ENCODE data around the gene CARHSP1.
"Not testable (repeated sequence)": the region's sequence is repeated elsewhere in the genome, so short reads cannot be mapped to it uniquely, and the experiment has no call there.

The CARHSP1 gene

GRCh38 chr16:8851761-8852403, 16.9 kb downstream of the CARHSP1 start:
- 91 to 98% methylated on average over 6 of the region's 8 CpGs for WGBS, 2 experiments (ENCODE audit: insufficient coverage in 2 of 2)
- Histone ChIP-seq H3K4me1 (ENCODE audit: control insufficient read depth, insufficient read depth, low read length, poor library complexity, severe bottlenecking) (peaks cover 35% of the 10 kb centered on the region), H3K36me3 (ENCODE audit: control insufficient read depth, insufficient read depth, low read length) (peaks cover 94% of the 10 kb centered on the region), H3K9me3 (ENCODE audit: control insufficient read depth, low read length) (no peaks in the 10 kb centered on the region), H3K27ac (ENCODE audit: low read depth, low read length, severe bottlenecking) (no peak overlapping the region), H3K4me3 (ENCODE audit: extremely low read depth, insufficient read depth, low read length, poor library complexity, severe bottlenecking) (no peak overlapping the region)

DNA sequence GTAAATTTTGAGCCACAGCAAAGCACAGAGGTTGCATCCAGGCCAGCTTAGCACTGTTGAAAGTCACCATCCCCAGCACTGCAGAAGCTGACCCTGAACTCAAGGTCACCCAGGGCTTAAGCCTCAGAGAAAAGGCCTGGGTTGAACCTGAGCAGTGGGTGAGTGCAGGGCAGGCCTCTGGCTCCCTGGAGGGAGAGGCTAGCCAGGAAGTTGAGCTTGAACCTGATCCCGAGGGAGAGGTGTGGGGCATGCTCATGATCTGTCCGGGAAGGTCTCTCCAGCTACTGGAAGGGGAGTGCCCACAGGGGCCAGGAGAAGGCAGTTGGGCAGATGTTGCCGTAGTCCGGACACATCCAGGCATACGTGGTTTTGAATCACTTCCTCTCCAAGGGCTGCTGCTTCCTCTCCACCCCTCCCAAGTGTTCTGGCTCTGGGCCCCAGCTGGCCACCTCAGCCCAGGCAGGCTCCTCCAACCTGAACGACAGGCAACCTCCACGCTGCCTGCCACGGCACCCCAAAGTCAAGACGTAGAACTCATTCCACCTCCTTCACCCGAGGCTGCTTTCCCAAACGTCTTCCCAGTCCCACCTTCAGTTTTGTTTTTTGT, 18.4 kb downstream of the CARHSP1 start:
- 89 to 97% methylated on average over 3 to 9 of the region's 11 CpGs for WGBS, 2 experiments (ENCODE audit: insufficient coverage in 2 of 2)
- H3K36me3 ChIP-seq (ENCODE audit: control insufficient read depth, insufficient read depth, low read length) = peaks cover 94% of the 10 kb centered on the region

DNA sequence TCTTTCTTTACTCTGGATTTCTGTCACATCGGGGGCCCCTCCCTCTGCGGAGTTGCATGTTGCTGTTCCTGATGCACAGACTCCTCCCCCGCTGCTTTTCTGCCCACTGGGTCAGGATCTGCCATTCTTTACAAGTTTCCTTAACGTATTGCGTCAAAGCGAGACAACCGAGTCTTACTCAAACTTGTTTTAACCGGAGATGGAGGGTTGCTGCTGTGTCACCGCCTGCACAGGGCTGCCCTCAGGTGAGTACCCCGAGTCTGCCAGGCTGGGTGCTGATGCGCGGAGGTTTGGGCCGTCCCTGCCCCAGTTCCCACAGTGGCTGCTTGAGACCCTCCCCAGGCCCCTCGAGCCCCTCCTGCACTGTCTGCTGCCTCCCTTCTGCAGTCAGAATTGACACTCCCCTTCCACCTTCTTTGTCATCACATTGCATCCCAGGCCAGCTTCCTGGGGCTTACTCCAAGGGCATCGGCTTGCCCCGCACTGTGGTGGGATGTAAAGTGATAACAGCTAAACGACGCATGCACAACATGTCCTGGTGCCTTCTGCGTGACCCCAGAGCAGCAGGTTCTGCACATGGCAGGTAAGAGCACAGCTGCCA, 19.3 kb downstream of the CARHSP1 start:
- H3K27ac ChIP-seq (ENCODE audit: low read depth, low read length, severe bottlenecking) = peak overlapping the region; percentile 10
- peaks cover 87% of the 10 kb centered on the region for H3K36me3 ChIP-seq (ENCODE audit: control insufficient read depth, insufficient read depth, low read length)
- peaks cover 31% of the 10 kb centered on the region for H3K4me1 ChIP-seq (ENCODE audit: control insufficient read depth, insufficient read depth, low read length, poor library complexity, severe bottlenecking)
- no peak overlapping the region for H3K4me3 ChIP-seq (ENCODE audit: extremely low read depth, insufficient read depth, low read length, poor library complexity, severe bottlenecking)
- 86 to 89% methylated on average over 19 of the region's 19 CpGs for WGBS, 2 experiments (ENCODE audit: insufficient coverage in 2 of 2)
- H3K9me3 ChIP-seq (ENCODE audit: control insufficient read depth, low read length) = no peaks in the 10 kb centered on the region

More for the DNA sequence above, 18.4 kb downstream of the CARHSP1 start:
- H3K9me3 ChIP-seq (ENCODE audit: control insufficient read depth, low read length) = no peaks in the 10 kb centered on the region
- H3K27ac ChIP-seq (ENCODE audit: low read depth, low read length, severe bottlenecking) = peak overlapping the region; percentile 20
- H3K4me1 ChIP-seq (ENCODE audit: control insufficient read depth, insufficient read depth, low read length, poor library complexity, severe bottlenecking) = peaks cover 31% of the 10 kb centered on the region
- H3K4me3 ChIP-seq (ENCODE audit: extremely low read depth, insufficient read depth, low read length, poor library complexity, severe bottlenecking) = no peak overlapping the region

DNA sequence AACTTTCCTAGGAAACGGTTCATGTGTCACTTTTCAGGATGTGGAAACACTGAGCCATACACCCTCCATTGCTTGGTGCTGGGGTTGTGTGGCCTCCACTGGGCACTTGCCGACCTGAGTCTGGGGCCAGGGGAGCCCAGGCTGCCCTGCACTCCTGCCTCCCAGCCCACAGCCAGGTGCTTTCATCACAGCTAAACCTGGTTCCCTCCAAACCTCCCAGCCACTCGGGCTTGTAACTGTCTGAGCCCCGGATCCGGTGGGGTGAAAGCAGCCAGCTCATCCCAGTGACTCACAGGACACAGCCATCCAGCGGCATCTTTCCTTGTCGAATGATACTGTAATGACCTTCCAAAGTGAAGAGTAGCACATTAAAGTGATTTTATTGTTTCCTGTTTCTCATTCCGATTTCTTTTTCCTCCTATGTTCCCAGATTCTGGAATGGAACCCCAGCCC, 19.8 kb downstream of the CARHSP1 start:
- WGBS, 2 experiments (ENCODE audit: insufficient coverage in 2 of 2) = 90 to 92% methylated on average over 6 to 8 of the region's 8 CpGs
- H3K36me3 ChIP-seq (ENCODE audit: control insufficient read depth, insufficient read depth, low read length) = peaks cover 83% of the 10 kb centered on the region
- H3K9me3 ChIP-seq (ENCODE audit: control insufficient read depth, low read length) = no peaks in the 10 kb centered on the region
- peak overlapping the region; percentile 10 for H3K27ac ChIP-seq (ENCODE audit: low read depth, low read length, severe bottlenecking)
- peaks cover 31% of the 10 kb centered on the region for H3K4me1 ChIP-seq (ENCODE audit: control insufficient read depth, insufficient read depth, low read length, poor library complexity, severe bottlenecking)
- no peak overlapping the region for H3K4me3 ChIP-seq (ENCODE audit: extremely low read depth, insufficient read depth, low read length, poor library complexity, severe bottlenecking)

DNA sequence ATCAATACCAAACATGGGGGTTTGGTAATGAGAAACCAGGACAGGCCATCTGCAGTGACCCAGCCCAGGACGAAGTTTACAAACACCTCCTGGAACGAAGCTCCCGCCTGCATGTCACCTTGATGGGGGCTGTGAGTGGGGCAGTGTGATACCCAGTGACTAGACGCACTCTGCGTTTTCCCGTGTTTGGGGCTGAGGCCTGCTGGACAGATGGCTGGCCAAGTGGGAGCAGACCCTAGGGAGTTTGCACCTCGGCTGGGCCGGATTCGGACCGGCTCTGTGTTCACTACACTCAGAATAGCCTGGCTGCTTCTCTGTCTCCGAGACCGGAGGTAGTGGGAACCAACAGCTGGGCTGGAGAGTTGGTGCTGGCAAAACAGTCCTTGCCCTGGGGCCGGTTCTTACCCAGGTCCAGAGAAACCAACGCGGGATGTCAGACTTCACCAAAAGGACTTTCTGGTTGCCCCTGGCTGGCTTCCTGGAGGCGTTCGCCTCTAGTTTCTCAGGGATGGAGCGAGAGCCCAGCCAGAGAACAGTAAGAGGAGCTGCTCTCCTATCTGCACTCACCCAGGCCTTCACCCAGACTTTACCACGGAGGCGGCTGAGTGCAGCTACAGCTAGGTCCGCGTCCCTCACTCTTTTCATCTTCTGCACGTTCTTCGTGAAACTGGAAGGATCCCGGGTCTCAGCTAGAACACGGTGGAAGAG, 20.4 kb downstream of the CARHSP1 start:
- WGBS, 2 experiments (ENCODE audit: insufficient coverage in 2 of 2) = 92 to 98% methylated on average over 20 to 23 of the region's 26 CpGs
- Histone ChIP-seq H3K36me3 (ENCODE audit: control insufficient read depth, insufficient read depth, low read length) (peaks cover 77% of the 10 kb centered on the region), H3K27ac (ENCODE audit: low read depth, low read length, severe bottlenecking) (peak overlapping the region; percentile 10), H3K9me3 (ENCODE audit: control insufficient read depth, low read length) (no peaks in the 10 kb centered on the region), H3K4me3 (ENCODE audit: extremely low read depth, insufficient read depth, low read length, poor library complexity, severe bottlenecking) (no peak overlapping the region), H3K4me1 (ENCODE audit: control insufficient read depth, insufficient read depth, low read length, poor library complexity, severe bottlenecking) (peaks cover 31% of the 10 kb centered on the region)

GRCh38 chr16:8847623-8848022, 21.2 kb downstream of the CARHSP1 start:
- 95 to 97% methylated on average over 13 to 15 of the region's 15 CpGs for WGBS, 2 experiments (ENCODE audit: insufficient coverage in 2 of 2)
- Histone ChIP-seq H3K9me3 (ENCODE audit: control insufficient read depth, low read length) (no peaks in the 10 kb centered on the region), H3K4me1 (ENCODE audit: control insufficient read depth, insufficient read depth, low read length, poor library complexity, severe bottlenecking) (peaks cover 31% of the 10 kb centered on the region), H3K36me3 (ENCODE audit: control insufficient read depth, insufficient read depth, low read length) (peaks cover 70% of the 10 kb centered on the region), H3K4me3 (ENCODE audit: extremely low read depth, insufficient read depth, low read length, poor library complexity, severe bottlenecking) (no peak overlapping the region), H3K27ac (ENCODE audit: low read depth, low read length, severe bottlenecking) (no peak overlapping the region)

DNA sequence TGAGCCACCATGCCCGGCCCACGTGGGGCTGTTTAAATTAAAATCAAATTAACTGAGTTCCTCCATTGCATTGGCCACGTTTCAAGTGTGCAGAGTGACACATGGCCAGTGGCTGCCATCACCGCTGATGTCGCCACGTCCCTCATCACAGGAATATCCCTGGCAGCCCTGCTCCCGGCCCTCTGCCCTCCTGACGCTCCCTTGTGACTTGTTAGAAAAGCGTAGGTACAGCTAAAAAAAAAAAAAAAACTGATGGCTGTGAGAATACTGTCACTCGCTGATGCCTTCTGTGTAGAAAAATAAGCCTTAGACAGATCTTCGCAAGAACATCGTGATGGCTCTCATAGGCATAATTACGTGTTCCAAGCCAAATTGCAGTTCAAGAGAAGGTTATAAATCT, 21.7 kb downstream of the CARHSP1 start:
- H3K4me1 ChIP-seq (ENCODE audit: control insufficient read depth, insufficient read depth, low read length, poor library complexity, severe bottlenecking) = peaks cover 31% of the 10 kb centered on the region
- no peaks in the 10 kb centered on the region for H3K9me3 ChIP-seq (ENCODE audit: control insufficient read depth, low read length)
- no peak overlapping the region for H3K27ac ChIP-seq (ENCODE audit: low read depth, low read length, severe bottlenecking)
- WGBS, 2 experiments (ENCODE audit: insufficient coverage in 2 of 2) = 94 to 97% methylated on average over 10 to 13 of the region's 13 CpGs
- no peak overlapping the region for H3K4me3 ChIP-seq (ENCODE audit: extremely low read depth, insufficient read depth, low read length, poor library complexity, severe bottlenecking)
- H3K36me3 ChIP-seq (ENCODE audit: control insufficient read depth, insufficient read depth, low read length) = peaks cover 65% of the 10 kb centered on the region

DNA sequence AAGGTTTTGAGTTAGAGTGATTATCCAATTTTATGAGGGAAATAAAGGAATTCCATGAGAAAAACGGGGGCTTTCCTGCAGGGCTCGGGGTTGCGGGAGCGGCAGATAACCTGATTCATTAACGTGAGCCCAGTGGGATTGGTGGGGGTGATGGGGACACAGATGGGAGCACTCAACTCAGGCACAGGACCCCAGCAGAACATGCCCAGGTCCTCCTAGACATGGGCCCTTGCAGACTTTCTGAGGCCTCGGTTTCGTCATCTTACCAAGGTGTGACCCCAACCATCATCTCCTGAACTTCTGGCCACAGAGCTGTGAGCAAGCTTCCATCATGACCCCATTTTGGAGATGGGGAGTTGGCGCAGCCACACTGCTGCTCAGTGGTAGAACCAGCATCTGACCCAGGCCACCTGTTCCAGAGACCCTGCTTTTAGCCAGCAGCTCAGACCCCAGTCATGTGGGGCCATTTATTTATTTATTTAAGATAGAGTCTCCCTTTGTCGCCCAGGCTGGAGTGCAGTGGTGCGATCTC, 22.3 kb downstream of the CARHSP1 start:
- Histone ChIP-seq H3K36me3 (ENCODE audit: control insufficient read depth, insufficient read depth, low read length) (peaks cover 58% of the 10 kb centered on the region), H3K4me1 (ENCODE audit: control insufficient read depth, insufficient read depth, low read length, poor library complexity, severe bottlenecking) (peaks cover 31% of the 10 kb centered on the region), H3K4me3 (ENCODE audit: extremely low read depth, insufficient read depth, low read length, poor library complexity, severe bottlenecking) (no peak overlapping the region), H3K27ac (ENCODE audit: low read depth, low read length, severe bottlenecking) (no peak overlapping the region), H3K9me3 (ENCODE audit: control insufficient read depth, low read length) (no peaks in the 10 kb centered on the region)
- WGBS, 2 experiments (ENCODE audit: insufficient coverage in 2 of 2) = 76 to 82% methylated on average over 5 to 8 of the region's 10 CpGs

DNA sequence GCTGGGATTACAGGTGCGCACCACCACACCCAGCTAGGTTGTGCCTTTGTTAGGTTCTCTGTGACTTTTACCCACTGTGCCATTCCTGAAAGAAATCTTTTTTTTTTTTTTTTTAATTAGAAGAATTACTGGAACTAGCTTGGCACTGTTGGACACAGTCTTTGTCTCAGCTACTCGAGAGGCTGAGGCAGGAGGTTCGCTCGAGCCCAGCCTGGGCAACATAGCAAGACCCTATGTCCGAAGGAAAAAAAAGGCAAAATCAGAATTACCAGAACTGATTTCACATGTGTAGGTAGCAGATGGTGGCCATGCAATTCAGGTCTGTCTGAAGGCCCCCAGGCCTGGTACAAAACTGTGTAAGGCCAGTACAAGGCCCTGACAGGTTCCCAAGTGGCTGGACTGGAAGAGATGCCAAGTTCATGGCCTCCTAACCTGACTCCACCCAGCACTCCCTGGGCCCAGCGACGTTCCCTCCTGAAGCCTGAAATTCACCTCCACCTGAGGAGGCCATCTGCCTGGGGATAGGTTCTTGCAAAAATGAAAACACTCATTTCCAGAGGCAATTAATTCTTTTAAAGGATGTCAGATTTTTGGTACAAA, 23.0 kb downstream of the CARHSP1 start:
- 97 to 98% methylated on average over 4 to 5 of the region's 7 CpGs for WGBS, 2 experiments (ENCODE audit: insufficient coverage in 2 of 2)
- Histone ChIP-seq H3K9me3 (ENCODE audit: control insufficient read depth, low read length) (no peaks in the 10 kb centered on the region), H3K36me3 (ENCODE audit: control insufficient read depth, insufficient read depth, low read length) (peaks cover 55% of the 10 kb centered on the region), H3K4me3 (ENCODE audit: extremely low read depth, insufficient read depth, low read length, poor library complexity, severe bottlenecking) (no peak overlapping the region), H3K4me1 (ENCODE audit: control insufficient read depth, insufficient read depth, low read length, poor library complexity, severe bottlenecking) (peaks cover 31% of the 10 kb centered on the region), H3K27ac (ENCODE audit: low read depth, low read length, severe bottlenecking) (no peak overlapping the region)

DNA sequence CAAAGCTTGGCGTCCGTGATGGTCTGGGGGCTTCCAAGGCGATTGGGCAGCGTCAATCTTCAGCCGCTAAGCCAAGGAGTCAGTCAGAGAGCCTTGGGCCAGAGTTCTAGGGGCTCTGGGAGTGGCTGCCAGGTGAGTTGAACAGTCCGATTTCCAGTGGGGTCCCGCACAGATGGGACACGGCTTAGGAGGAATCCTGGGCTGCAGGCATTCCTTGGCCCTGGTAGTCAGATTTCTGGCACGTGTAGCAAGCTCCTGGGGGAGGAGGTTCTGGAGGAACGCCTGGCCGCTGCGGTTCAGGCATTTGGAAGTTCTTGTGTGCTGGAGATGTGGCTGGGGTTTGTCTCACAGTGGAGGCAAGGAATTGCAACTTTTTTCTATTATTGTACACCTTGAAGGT, 25.5 kb downstream of the CARHSP1 start:
- not testable (repeated sequence) for H3K4me1 ChIP-seq (ENCODE audit: control insufficient read depth, insufficient read depth, low read length, poor library complexity, severe bottlenecking); H3K4me3 ChIP-seq (ENCODE audit: extremely low read depth, insufficient read depth, low read length, poor library complexity, severe bottlenecking); H3K27ac ChIP-seq (ENCODE audit: low read depth, low read length, severe bottlenecking); H3K9me3 ChIP-seq (ENCODE audit: control insufficient read depth, low read length)
- peaks cover 32% of the 10 kb centered on the region for H3K36me3 ChIP-seq (ENCODE audit: control insufficient read depth, insufficient read depth, low read length)
- WGBS, 2 experiments (ENCODE audit: insufficient coverage in 2 of 2) = 93 to 100% methylated on average over 5 of the region's 12 CpGs
